ENCODE measurements around the gene WDR59. TPM values are rescaled to one million over a fixed set of nuclear protein-coding genes. Genes with fewer than 3 reads are reported as not detected.
"Not testable (repeated sequence)": the region's sequence is repeated elsewhere in the genome, so short reads cannot be mapped to it uniquely, and the experiment has no call there.

WDR59 gene
- 66.8 TPM for polyA plus RNA-seq
- long read RNA-seq, donor 1, full-length matches to known transcripts = 4 of 12 reads
- long read RNA-seq, donor 1, partial matches to known transcripts = 0 of 12 reads
- long read RNA-seq, donor 1, other reads (novel, unspliced or antisense) = 8 of 12 reads
- long read RNA-seq, donor 2, full-length matches to known transcripts = 3 of 3 reads
- long read RNA-seq, donor 2, partial matches to known transcripts = 0 of 3 reads
- long read RNA-seq, donor 2, other reads (novel, unspliced or antisense) = 0 of 3 reads
- long read RNA-seq, donor 3 = 0 reads
- long read RNA-seq, donor 4, partial matches to known transcripts = 0 of 1 reads
- long read RNA-seq, donor 4, other reads (novel, unspliced or antisense) = 0 of 1 reads
- long read RNA-seq, donor 5, full-length matches to known transcripts = 3 of 19 reads
- long read RNA-seq, donor 5, partial matches to known transcripts = 0 of 19 reads
- long read RNA-seq, donor 5, other reads (novel, unspliced or antisense) = 16 of 19 reads
- long read RNA-seq, donor 6, full-length matches to known transcripts = 4 of 4 reads
- long read RNA-seq, donor 6, partial matches to known transcripts = 0 of 4 reads
- long read RNA-seq, donor 6, other reads (novel, unspliced or antisense) = 0 of 4 reads
- long read RNA-seq, donor 7, partial matches to known transcripts = 12 of 13 reads
- long read RNA-seq, donor 7, other reads (novel, unspliced or antisense) = 0 of 13 reads
- long read RNA-seq, donor 8, partial matches to known transcripts = 0 of 4 reads
- long read RNA-seq, donor 8, other reads (novel, unspliced or antisense) = 0 of 4 reads
- long read RNA-seq, donor 9, full-length matches to known transcripts = 7 of 16 reads
- long read RNA-seq, donor 9, partial matches to known transcripts = 0 of 16 reads
- long read RNA-seq, donor 9, other reads (novel, unspliced or antisense) = 9 of 16 reads
- long read RNA-seq, donor 10, full-length matches to known transcripts = 2 of 14 reads
- long read RNA-seq, donor 10, partial matches to known transcripts = 0 of 14 reads
- long read RNA-seq, donor 10, other reads (novel, unspliced or antisense) = 12 of 14 reads
- long read RNA-seq, donor 11, full-length matches to known transcripts = 1 of 1 reads
- long read RNA-seq, donor 11, partial matches to known transcripts = 0 of 1 reads
- long read RNA-seq, donor 11, other reads (novel, unspliced or antisense) = 0 of 1 reads

GRCh38 chr16:74984529-74985296, at the start of gene WDR59:
Gene WDR59 (minus strand): TSS chr16:74985123. CDS start chr16:74985017, 106 bp downstream.
- Histone ChIP-seq H3K36me3 (ENCODE audit: control insufficient read depth, insufficient read depth, low read length) (no peaks in the 10 kb centered on the region), H3K27me3 (ENCODE audit: control insufficient read depth, insufficient read depth, low read length) (no peaks in the 10 kb centered on the region), H3K4me1 (ENCODE audit: control insufficient read depth, insufficient read depth, low read length) (no peaks in the 10 kb centered on the region), H3K9me3 (ENCODE audit: control insufficient read depth, low read depth, low read length) (no peaks in the 10 kb centered on the region), H3K4me3 (ENCODE audit: low read length) (peak within 1 kb of the TSS; percentile 98), H3K27ac (ENCODE audit: low read length) (peak within 1 kb of the TSS; percentile 55)
- DNase-seq = peak; percentile 99 to 100
- WGBS (ENCODE audit: insufficient coverage, low lambda C conversion rate) = no CpG with 5 or more reads among the region's 68 CpGs

DNA sequence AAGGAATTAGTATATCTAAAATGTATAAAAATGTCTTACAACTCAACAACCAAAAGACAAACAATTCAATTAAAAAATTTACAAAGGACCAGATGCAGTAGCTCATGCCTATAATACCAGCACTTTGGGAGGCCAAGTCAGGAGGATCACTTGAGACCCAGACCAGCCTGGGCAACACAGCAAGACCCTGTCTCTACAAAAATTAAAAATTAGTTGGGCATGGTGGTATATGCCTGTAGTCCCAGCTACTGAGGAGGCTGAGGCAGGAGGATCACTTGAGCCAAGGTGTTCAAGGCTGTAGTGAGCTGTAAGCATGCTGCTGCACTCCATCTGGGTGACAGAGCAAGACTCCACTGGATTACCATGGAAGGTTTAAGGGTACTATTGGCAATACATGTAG, 47.7 kb upstream of the WDR59 start:
- H3K27ac ChIP-seq (ENCODE audit: low read length) = no peak overlapping the region
- no peaks in the 10 kb centered on the region for H3K36me3 ChIP-seq (ENCODE audit: control insufficient read depth, insufficient read depth, low read length)
- no peaks in the 10 kb centered on the region for H3K4me1 ChIP-seq (ENCODE audit: control insufficient read depth, insufficient read depth, low read length)
- no peaks in the 10 kb centered on the region for H3K27me3 ChIP-seq (ENCODE audit: control insufficient read depth, insufficient read depth, low read length)
- H3K4me3 ChIP-seq (ENCODE audit: low read length) = no peak overlapping the region
- DNase-seq = no peak
- H3K9me3 ChIP-seq (ENCODE audit: control insufficient read depth, low read depth, low read length) = peaks cover 3% of the 10 kb centered on the region

GRCh38 chr16:75029854-75030253, 44.9 kb upstream of the WDR59 start:
- H3K4me1 ChIP-seq (ENCODE audit: control insufficient read depth, insufficient read depth, low read length) = no peaks in the 10 kb centered on the region
- H3K36me3 ChIP-seq (ENCODE audit: control insufficient read depth, insufficient read depth, low read length) = no peaks in the 10 kb centered on the region
- no peak overlapping the region for H3K4me3 ChIP-seq (ENCODE audit: low read length)
- H3K27me3 ChIP-seq (ENCODE audit: control insufficient read depth, insufficient read depth, low read length) = no peaks in the 10 kb centered on the region
- no peak overlapping the region for H3K27ac ChIP-seq (ENCODE audit: low read length)
- no peak for DNase-seq
- no peaks in the 10 kb centered on the region for H3K9me3 ChIP-seq (ENCODE audit: control insufficient read depth, low read depth, low read length)

GRCh38 chr16:75028544-75029135, 43.7 kb upstream of the WDR59 start:
- Histone ChIP-seq H3K27ac (ENCODE audit: low read length) (no peak overlapping the region), H3K27me3 (ENCODE audit: control insufficient read depth, insufficient read depth, low read length) (no peaks in the 10 kb centered on the region), H3K36me3 (ENCODE audit: control insufficient read depth, insufficient read depth, low read length) (no peaks in the 10 kb centered on the region), H3K9me3 (ENCODE audit: control insufficient read depth, low read depth, low read length) (no peaks in the 10 kb centered on the region), H3K4me3 (ENCODE audit: low read length) (no peak overlapping the region), H3K4me1 (ENCODE audit: control insufficient read depth, insufficient read depth, low read length) (no peaks in the 10 kb centered on the region)
- WGBS (ENCODE audit: insufficient coverage, low lambda C conversion rate) = 25% methylated on average over 2 of the region's 4 CpGs
- no peak for DNase-seq

DNA sequence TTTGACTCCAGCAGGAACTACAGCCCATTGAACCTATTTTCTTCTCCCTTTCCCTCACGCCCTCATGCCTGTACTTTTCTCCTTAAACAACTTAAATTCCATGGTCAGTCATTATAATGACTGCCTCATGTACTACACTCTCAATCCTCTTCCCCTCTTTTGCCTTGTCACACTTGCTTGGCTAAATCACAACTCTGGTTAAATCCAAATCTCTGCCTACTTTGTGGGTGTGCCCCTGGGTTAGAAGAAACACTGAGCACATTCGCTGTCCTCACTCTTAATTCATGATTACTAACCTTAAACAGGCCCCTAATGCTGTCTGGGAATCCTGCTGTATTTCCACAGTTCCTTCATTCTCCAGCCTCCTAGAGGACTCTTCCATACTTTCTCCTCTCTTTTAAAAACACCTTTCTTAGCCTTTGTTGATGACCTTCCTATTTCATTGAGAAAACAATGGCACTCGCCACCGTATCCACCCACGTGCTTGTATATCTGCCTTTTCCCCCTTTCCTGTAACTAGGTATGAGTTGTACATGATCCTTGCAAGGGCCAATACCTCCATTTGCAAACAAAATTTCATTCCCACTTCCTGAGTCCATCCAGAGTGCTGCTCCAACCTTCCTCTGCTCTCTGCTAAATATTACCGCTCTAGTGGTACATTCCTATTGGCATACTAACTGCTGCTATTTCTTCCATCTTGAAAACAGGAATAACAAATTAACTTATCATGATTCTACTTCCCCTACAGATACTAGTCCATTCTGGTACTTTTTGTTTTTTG, 42.8 kb upstream of the WDR59 start:
- Histone ChIP-seq H3K27ac (ENCODE audit: low read length) (no peak overlapping the region), H3K4me1 (ENCODE audit: control insufficient read depth, insufficient read depth, low read length) (no peaks in the 10 kb centered on the region), H3K27me3 (ENCODE audit: control insufficient read depth, insufficient read depth, low read length) (no peaks in the 10 kb centered on the region), H3K4me3 (ENCODE audit: low read length) (no peak overlapping the region), H3K36me3 (ENCODE audit: control insufficient read depth, insufficient read depth, low read length) (no peaks in the 10 kb centered on the region), H3K9me3 (ENCODE audit: control insufficient read depth, low read depth, low read length) (no peaks in the 10 kb centered on the region)
- DNase-seq = no peak
- WGBS (ENCODE audit: insufficient coverage, low lambda C conversion rate) = 100% methylated on average over 2 of the region's 6 CpGs

DNA sequence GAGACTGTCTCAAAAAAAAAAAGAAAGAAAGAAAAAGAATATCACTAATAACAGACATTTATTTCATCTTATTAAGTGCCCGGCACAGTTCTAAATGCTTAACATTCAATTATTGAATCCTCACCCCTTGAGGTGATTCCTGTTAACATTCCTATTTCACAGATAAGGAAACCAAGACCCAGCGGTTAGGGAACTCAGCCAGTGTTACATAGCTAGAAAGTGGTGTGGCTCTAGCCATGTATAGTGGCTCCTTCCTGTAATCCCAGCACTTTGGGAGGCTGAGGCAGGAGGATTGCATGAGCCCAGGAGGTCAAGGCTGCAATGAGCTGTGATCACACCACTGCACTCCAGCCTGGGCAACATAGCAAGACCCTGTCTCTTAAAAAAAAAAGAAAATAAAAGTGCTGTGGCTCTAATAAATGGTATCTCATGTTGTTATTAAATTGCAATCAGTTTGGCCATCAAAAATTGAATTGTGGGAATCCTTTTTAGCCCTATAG, 42.0 kb upstream of the WDR59 start:
- H3K4me3 ChIP-seq (ENCODE audit: low read length) = no peak overlapping the region
- no peak for DNase-seq
- H3K36me3 ChIP-seq (ENCODE audit: control insufficient read depth, insufficient read depth, low read length) = no peaks in the 10 kb centered on the region
- no peaks in the 10 kb centered on the region for H3K27me3 ChIP-seq (ENCODE audit: control insufficient read depth, insufficient read depth, low read length)
- no peak overlapping the region for H3K27ac ChIP-seq (ENCODE audit: low read length)
- no peaks in the 10 kb centered on the region for H3K9me3 ChIP-seq (ENCODE audit: control insufficient read depth, low read depth, low read length)
- WGBS (ENCODE audit: insufficient coverage, low lambda C conversion rate) = no CpG with 5 or more reads among the region's 2 CpGs
- no peaks in the 10 kb centered on the region for H3K4me1 ChIP-seq (ENCODE audit: control insufficient read depth, insufficient read depth, low read length)

DNA sequence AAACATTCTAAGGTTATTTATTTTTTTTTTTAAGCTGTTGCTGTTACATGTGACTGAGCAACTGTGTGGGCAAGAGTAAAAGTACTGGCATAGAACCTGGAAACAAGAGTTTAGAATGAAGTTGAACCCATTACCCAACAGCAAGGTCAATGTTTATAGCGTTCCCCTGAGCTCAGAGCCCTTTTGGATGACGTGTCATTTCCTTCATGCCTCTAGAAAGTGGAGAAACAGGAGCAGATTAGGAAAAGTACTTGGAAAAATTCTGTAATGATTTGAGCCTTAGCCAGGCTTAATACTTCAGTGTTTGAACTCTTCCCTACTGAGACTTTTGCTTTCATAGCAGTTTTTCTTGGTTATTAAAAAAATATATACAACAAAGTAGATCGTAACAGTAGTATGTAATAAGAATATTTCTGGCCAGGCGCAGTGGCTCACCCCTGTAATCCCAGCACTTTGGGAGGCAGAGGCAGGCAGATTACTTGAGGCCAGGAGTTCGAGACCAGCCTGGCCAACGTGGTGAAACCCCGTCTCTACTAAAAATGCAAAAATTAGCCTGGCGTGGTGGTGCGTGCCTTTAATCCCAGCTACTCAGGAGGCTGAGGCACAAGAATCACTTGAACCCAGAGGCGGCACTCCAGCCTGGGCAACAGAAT, 41.4 kb upstream of the WDR59 start:
- peak; percentile 39 to 47 for DNase-seq
- not testable (repeated sequence) for H3K27ac ChIP-seq (ENCODE audit: low read length)
- WGBS (ENCODE audit: insufficient coverage, low lambda C conversion rate) = no CpG with 5 or more reads among the region's 10 CpGs

GRCh38 chr16:75025761-75026160, 40.8 kb upstream of the WDR59 start:
- no CpG with 5 or more reads among the region's 3 CpGs for WGBS (ENCODE audit: insufficient coverage, low lambda C conversion rate)
- H3K36me3 ChIP-seq (ENCODE audit: control insufficient read depth, insufficient read depth, low read length) = no peaks in the 10 kb centered on the region
- no peak overlapping the region for H3K27ac ChIP-seq (ENCODE audit: low read length)
- peaks cover 8% of the 10 kb centered on the region for H3K9me3 ChIP-seq (ENCODE audit: control insufficient read depth, low read depth, low read length)
- no peaks in the 10 kb centered on the region for H3K4me1 ChIP-seq (ENCODE audit: control insufficient read depth, insufficient read depth, low read length)
- no peak for DNase-seq
- H3K4me3 ChIP-seq (ENCODE audit: low read length) = no peak overlapping the region
- H3K27me3 ChIP-seq (ENCODE audit: control insufficient read depth, insufficient read depth, low read length) = no peaks in the 10 kb centered on the region

More for the DNA sequence above, 41.4 kb upstream of the WDR59 start:
- H3K36me3 ChIP-seq (ENCODE audit: control insufficient read depth, insufficient read depth, low read length); H3K27me3 ChIP-seq (ENCODE audit: control insufficient read depth, insufficient read depth, low read length); H3K9me3 ChIP-seq (ENCODE audit: control insufficient read depth, low read depth, low read length); H3K4me1 ChIP-seq (ENCODE audit: control insufficient read depth, insufficient read depth, low read length); H3K4me3 ChIP-seq (ENCODE audit: low read length): not testable (repeated sequence)

GRCh38 chr16:75024594-75024993, 39.7 kb upstream of the WDR59 start:
- no peak overlapping the region for H3K4me3 ChIP-seq (ENCODE audit: low read length)
- H3K27ac ChIP-seq (ENCODE audit: low read length) = no peak overlapping the region
- H3K27me3 ChIP-seq (ENCODE audit: control insufficient read depth, insufficient read depth, low read length) = no peaks in the 10 kb centered on the region
- DNase-seq = no peak
- 100% methylated on average over 1 of the region's 4 CpGs for WGBS (ENCODE audit: insufficient coverage, low lambda C conversion rate)
- H3K4me1 ChIP-seq (ENCODE audit: control insufficient read depth, insufficient read depth, low read length) = no peaks in the 10 kb centered on the region
- H3K9me3 ChIP-seq (ENCODE audit: control insufficient read depth, low read depth, low read length) = peaks cover 8% of the 10 kb centered on the region
- H3K36me3 ChIP-seq (ENCODE audit: control insufficient read depth, insufficient read depth, low read length) = no peaks in the 10 kb centered on the region

All from large intestine (tissue), 12 donors.